Mucosa of rectum (tissue), 2 donors: Measurements from ENCODE around the gene PTGER3.

ENCODE experiments used
- H3K27ac ChIP-seq, 2 donors: one replicate each; pipeline ENCODE4 v1.7.0; 2013; ENCODE audit warnings: inconsistent platforms in 2 of 2, low read depth in 2 of 2, low read length in 2 of 2
- H3K27me3 ChIP-seq, 2 donors: one replicate each; pipeline ENCODE4 v1.7.0; 2013; ENCODE audit warnings: low read length in 2 of 2; ENCODE audit not compliant: control insufficient read depth in 2 of 2, insufficient read depth in 2 of 2
- H3K36me3 ChIP-seq, 2 donors: one replicate each; pipeline ENCODE4 v1.7.0; 2013; ENCODE audit warnings: low read length in 2 of 2; ENCODE audit not compliant: control insufficient read depth in 2 of 2, insufficient read depth in 2 of 2
- H3K4me1 ChIP-seq, 2 donors: one replicate each; pipeline ENCODE4 v1.7.0; 2013; ENCODE audit warnings: low read length in 2 of 2, mild to moderate bottlenecking in 1 of 2; ENCODE audit not compliant: control insufficient read depth in 2 of 2, insufficient read depth in 2 of 2
- H3K4me3 ChIP-seq, 2 donors: one replicate each; pipeline ENCODE4 v1.7.0; 2013; ENCODE audit warnings: low read length in 2 of 2
- H3K9ac ChIP-seq, 2 donors: one replicate each; pipeline ENCODE4 v1.7.0; 2013; ENCODE audit warnings: low read length in 2 of 2, low read depth in 1 of 2, mild to moderate bottlenecking in 1 of 2
- H3K9me3 ChIP-seq, 2 donors: one replicate each; pipeline ENCODE4 v1.7.0; 2013; ENCODE audit warnings: low read length in 2 of 2; ENCODE audit not compliant: control insufficient read depth in 2 of 2
- donor health status: healthy.
- donor health status: Normal muscosa, but diverticular disease.

Gene PTGER3

GRCh38 chr1:71037829-71038620 lies 9.6 kb downstream of the PTGER3 start:
- Histone ChIP-seq H3K36me3 (no peaks in the 10 kb centered on the region), H3K27ac (no peak overlapping the region), H3K9me3 (no peaks in the 10 kb centered on the region), H3K4me3 (no peak overlapping the region), H3K27me3 (peaks cover 0 to 3% of the 10 kb centered on the region in 2 donors), H3K4me1 (no peaks in the 10 kb centered on the region), H3K9ac (no peak overlapping the region)

- Histone ChIP-seq H3K36me3 (no peaks in the 10 kb centered on the region), H3K27ac (no peak overlapping the region), H3K9me3 (no peaks in the 10 kb centered on the region), H3K4me3 (no peak overlapping the region), H3K9ac (no peak overlapping the region), H3K4me1 (no peaks in the 10 kb centered on the region), H3K27me3 (peaks cover 0 to 4% of the 10 kb centered on the region in 2 donors)
Observed at GRCh38 chr1:71037066-71037465, 10.6 kb downstream of the PTGER3 start.

- Histone ChIP-seq H3K27me3 (peaks cover 0 to 4% of the 10 kb centered on the region in 2 donors), H3K4me3 (no peak overlapping the region), H3K27ac (no peak overlapping the region), H3K9me3 (no peaks in the 10 kb centered on the region), H3K36me3 (no peaks in the 10 kb centered on the region), H3K4me1 (no peaks in the 10 kb centered on the region), H3K9ac (no peak overlapping the region)
Observed at GRCh38 chr1:71033136-71033535, 14.5 kb downstream of the PTGER3 start.

GRCh38 chr1:71031426-71031825 lies 16.2 kb downstream of the PTGER3 start:
- Histone ChIP-seq H3K27me3 (peaks cover 0 to 4% of the 10 kb centered on the region in 2 donors), H3K4me3 (no peak overlapping the region), H3K9me3 (no peaks in the 10 kb centered on the region), H3K36me3 (no peaks in the 10 kb centered on the region), H3K4me1 (no peaks in the 10 kb centered on the region), H3K27ac (no peak overlapping the region), H3K9ac (no peak overlapping the region)

GRCh38 chr1:71030026-71030425 lies 17.6 kb downstream of the PTGER3 start:
- Histone ChIP-seq H3K27me3 (peaks cover 0 to 4% of the 10 kb centered on the region in 2 donors), H3K27ac (no peak overlapping the region), H3K9me3 (no peaks in the 10 kb centered on the region), H3K9ac (no peak overlapping the region), H3K36me3 (no peaks in the 10 kb centered on the region), H3K4me3 (no peak overlapping the region), H3K4me1 (no peaks in the 10 kb centered on the region)

GRCh38 chr1:71028981-71029380 lies 18.6 kb downstream of the PTGER3 start:
- Histone ChIP-seq H3K4me1 (no peaks in the 10 kb centered on the region), H3K27me3 (peaks cover 0 to 4% of the 10 kb centered on the region in 2 donors), H3K36me3 (no peaks in the 10 kb centered on the region), H3K9ac (no peak overlapping the region), H3K4me3 (no peak overlapping the region), H3K27ac (no peak overlapping the region), H3K9me3 (no peaks in the 10 kb centered on the region)

GRCh38 chr1:71027991-71028390 lies 19.6 kb downstream of the PTGER3 start:
- H3K9ac ChIP-seq: no peak overlapping the region
- H3K27me3 ChIP-seq: peaks cover 0 to 1% of the 10 kb centered on the region in 2 donors
- no peaks in the 10 kb centered on the region for H3K36me3 ChIP-seq
- no peaks in the 10 kb centered on the region for H3K9me3 ChIP-seq
- no peak overlapping the region for H3K27ac ChIP-seq
- no peak overlapping the region for H3K4me3 ChIP-seq
- no peaks in the 10 kb centered on the region for H3K4me1 ChIP-seq

- Histone ChIP-seq H3K9ac (no peak overlapping the region), H3K27ac (no peak overlapping the region), H3K36me3 (no peaks in the 10 kb centered on the region), H3K4me1 (no peaks in the 10 kb centered on the region), H3K27me3 (no peaks in the 10 kb centered on the region), H3K4me3 (no peak overlapping the region), H3K9me3 (no peaks in the 10 kb centered on the region)
Observed at GRCh38 chr1:71026093-71026492, 21.5 kb downstream of the PTGER3 start.

GRCh38 chr1:71023515-71023914 lies 24.1 kb downstream of the PTGER3 start:
- Histone ChIP-seq H3K4me3 (no peak overlapping the region), H3K4me1 (no peaks in the 10 kb centered on the region), H3K9me3 (no peaks in the 10 kb centered on the region), H3K36me3 (no peaks in the 10 kb centered on the region), H3K9ac (no peak overlapping the region), H3K27me3 (no peaks in the 10 kb centered on the region), H3K27ac (no peak overlapping the region)

- H3K27ac ChIP-seq: no peak overlapping the region
- no peaks in the 10 kb centered on the region for H3K4me1 ChIP-seq
- H3K9ac ChIP-seq: no peak overlapping the region
- H3K36me3 ChIP-seq: no peaks in the 10 kb centered on the region
- H3K4me3 ChIP-seq: no peak overlapping the region
- H3K27me3 ChIP-seq: no peaks in the 10 kb centered on the region
- H3K9me3 ChIP-seq: no peaks in the 10 kb centered on the region
Observed at GRCh38 chr1:71019233-71019969, 28.2 kb downstream of the PTGER3 start.
